CD4-positive, alpha-beta T cell treated with Interleukin-17A for 4 hours (primary cell): ENCODE results near the gene PPP3R1.
A peak's percentile ranks its signal among the peaks of the same experiment; 100 is the strongest.
"Not testable (repeated sequence)": the region's sequence is repeated elsewhere in the genome, so short reads cannot be mapped to it uniquely, and the experiment has no call there.

Source experiments
- DNase-seq: peaks from one replicate; pipeline ENCODE4 v3.0.0-alpha.2; 2020; ENCODE audit warnings: mixed read lengths

Gene PPP3R1

GRCh38 chr2:68185541-68186164, 66.7 kb downstream of the PPP3R1 start:
- DNase-seq, result peak; percentile 74

GRCh38 chr2:68182902-68183301, 69.4 kb downstream of the PPP3R1 start:
- no peak for DNase-seq

- DNase-seq, result no peak
Measured at GRCh38 chr2:68178954-68179627, 73.2 kb downstream of the PPP3R1 start.

GRCh38 chr2:68178432-68178831, 73.9 kb downstream of the PPP3R1 start:
- no peak for DNase-seq

- DNase-seq, result no peak
Measured at GRCh38 chr2:68177541-68177940, 74.8 kb downstream of the PPP3R1 start.

- DNase-seq, result no peak
Measured at GRCh38 chr2:68176657-68177056, 75.7 kb downstream of the PPP3R1 start.

GRCh38 chr2:68175210-68175609, 77.1 kb downstream of the PPP3R1 start:
- DNase-seq, result not testable (repeated sequence)

- no peak for DNase-seq
Measured at GRCh38 chr2:68172990-68173700, 79.2 kb downstream of the PPP3R1 start.

GRCh38 chr2:68172521-68172920, 79.8 kb downstream of the PPP3R1 start:
- no peak for DNase-seq

- no peak for DNase-seq
Measured at GRCh38 chr2:68171684-68172083, 80.6 kb downstream of the PPP3R1 start.

GRCh38 chr2:68171146-68171545, 81.2 kb downstream of the PPP3R1 start:
- no peak for DNase-seq

GRCh38 chr2:68169308-68169707, 83.0 kb downstream of the PPP3R1 start:
- no peak for DNase-seq

GRCh38 chr2:68167186-68167585, 85.1 kb downstream of the PPP3R1 start:
- DNase-seq, result no peak

GRCh38 chr2:68163641-68164040, 88.7 kb downstream of the PPP3R1 start:
- DNase-seq, result no peak

- DNase-seq, result no peak
Measured at GRCh38 chr2:68158134-68158447, 94.2 kb downstream of the PPP3R1 start.

GRCh38 chr2:68157402-68158133, 94.8 kb downstream of the PPP3R1 start, which contains the start of gene PNO1:
PNO1 (plus strand) TSS chr2:68157888; CDS start chr2:68157935, 47 bp downstream.
- DNase-seq, result peak; percentile 98

- no peak for DNase-seq
Measured at GRCh38 chr2:68157002-68157401, 95.3 kb downstream of the PPP3R1 start.

- DNase-seq, result no peak
Measured at GRCh38 chr2:68156419-68156818, 95.9 kb downstream of the PPP3R1 start.

- DNase-seq, result no peak
Measured at GRCh38 chr2:68155618-68156017, 96.7 kb downstream of the PPP3R1 start.

- no peak for DNase-seq
Measured at GRCh38 chr2:68152681-68153347, 99.5 kb downstream of the PPP3R1 start.

GRCh38 chr2:68151037-68151436, 101.3 kb downstream of the PPP3R1 start:
- no peak for DNase-seq

GRCh38 chr2:68141875-68142274, 110.5 kb downstream of the PPP3R1 start:
- DNase-seq, result no peak
